H4 (cell line): Measurements from ENCODE around the gene OLFML2A. TPM values are rescaled to one million over a fixed set of nuclear protein-coding genes. Genes with fewer than 3 reads are reported as not detected.
"Not testable (repeated sequence)": the region's sequence is repeated elsewhere in the genome, so short reads cannot be mapped to it uniquely, and the experiment has no call there.

Experiments used
- DNase-seq: peaks from one replicate; pipeline ENCODE4 v3.0.0-alpha.2; 2015; ENCODE audit warnings: low spot score
- total RNA-seq: library from RNA; depleted of rRNA; stranded (reverse); fragments of >200 nt; shearing (Covaris generic); gene quantifications from 2 replicates; pipeline ENCODE4 v1.2.3, GENCODE V29; 2014; rRNA removed

Gene OLFML2A
- 2.8 and 5.5 TPM in 2 replicates for total RNA-seq

DNA sequence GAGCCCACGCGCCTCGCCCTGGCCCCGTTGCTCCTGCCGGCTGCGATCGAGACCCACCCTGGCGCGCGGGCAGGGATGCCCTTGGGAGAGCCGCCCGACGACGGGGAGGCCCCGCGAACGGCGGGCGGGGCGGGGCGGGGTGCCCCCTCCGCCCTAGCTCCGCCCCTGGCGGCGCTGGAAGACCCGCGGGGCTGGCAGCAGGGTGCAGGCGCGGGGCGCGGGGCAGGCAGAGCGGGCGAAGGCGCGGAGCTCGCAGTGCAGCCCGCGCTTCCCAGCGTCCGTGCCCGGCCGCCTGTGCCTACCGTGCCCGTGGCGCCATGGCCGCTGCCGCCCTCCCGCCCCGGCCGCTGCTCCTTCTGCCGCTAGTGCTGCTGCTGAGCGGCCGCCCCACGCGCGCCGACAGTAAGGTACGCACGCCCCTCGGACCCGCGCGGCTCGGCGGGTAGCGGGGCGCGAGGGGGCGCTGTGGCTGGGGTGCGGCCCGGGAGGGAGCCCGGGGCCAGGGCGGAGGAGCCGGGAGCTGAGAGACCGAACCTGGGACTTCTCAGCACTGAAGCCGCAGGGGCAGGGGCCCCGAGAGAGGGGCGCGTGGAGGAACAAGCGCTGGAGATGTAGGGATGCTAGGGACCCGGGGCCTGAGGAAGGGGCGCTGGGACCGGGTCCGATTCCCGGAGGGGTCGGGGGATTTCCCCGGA is at the start of gene OLFML2A:
TSS of gene OLFML2A (plus strand) at position 180 of the 695 bp plus-strand sequence. CDS start at position 318, 138 bp downstream.
- no peak for DNase-seq

DNA sequence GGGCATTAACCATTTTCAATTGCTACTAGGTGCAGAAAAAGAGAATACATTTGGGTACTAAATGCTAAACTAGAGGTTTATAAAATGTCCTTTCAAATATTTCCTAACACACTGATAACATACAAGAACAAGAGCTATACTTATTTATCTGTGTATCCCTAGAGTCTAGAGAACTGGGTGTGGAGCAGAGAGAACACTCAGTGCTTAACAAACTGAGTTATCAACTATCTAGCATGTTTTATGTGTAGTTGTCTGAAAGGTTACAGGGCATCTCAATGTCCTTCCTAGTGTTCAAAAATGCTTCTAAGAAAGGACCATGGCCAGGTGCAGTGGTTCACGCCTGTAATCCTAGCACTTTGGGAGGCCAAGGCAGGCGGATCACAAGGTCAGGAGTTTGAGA is 46.2 kb upstream of the OLFML2A start:
- DNase-seq, result no peak

DNA sequence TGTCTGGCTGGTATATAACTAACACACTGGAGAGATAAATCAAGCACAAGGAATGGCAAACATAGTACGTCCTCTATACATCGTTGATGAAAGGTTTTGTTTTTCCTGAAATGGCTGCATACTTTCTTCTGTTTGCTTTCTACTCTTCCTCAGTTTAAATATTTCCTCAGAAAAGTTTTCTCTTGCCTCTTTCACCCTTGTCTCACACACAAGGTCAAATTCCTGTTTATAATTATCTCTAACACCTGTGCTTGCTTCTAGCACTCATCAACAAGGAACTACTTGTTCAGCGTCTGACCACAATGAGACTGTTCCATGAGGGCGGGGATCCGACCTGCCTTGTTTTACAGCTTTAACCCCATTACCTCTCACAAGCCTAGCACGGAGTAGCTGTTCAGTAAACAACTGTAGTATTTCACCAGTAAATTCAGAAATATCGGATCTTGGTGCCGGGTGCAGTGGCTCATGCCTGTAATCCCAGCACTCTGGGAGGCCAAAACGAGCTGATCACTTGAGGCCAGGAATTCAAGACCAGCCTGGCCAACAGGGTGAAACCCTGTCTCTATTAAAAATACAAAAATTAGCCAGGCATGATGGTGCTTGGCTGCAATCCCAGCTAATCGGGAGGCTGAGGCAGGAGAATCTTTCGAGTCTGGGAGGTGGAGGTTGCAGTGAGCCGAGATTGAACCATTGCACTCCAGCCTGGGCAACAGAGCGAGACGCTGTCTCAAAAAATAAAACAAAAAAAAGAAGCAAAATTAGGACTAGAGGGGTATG is 42.8 kb upstream of the OLFML2A start:
- DNase-seq, result no peak

DNA sequence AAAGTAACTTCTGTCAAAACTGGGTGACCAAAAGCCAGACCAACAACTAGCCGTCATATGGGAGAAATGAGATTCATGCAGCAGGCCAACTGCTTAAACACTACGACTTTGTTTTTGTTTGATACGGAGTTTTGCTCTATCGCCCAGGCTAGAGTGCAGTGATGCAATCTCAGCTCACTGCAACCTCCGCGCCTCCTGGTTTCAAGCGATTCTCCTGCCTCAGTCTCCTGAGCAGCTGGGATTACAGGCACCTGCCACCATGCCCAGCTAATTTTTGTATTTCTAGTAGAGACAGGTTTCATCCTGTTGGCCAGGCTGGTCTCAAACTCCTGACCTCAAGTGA is 42.2 kb upstream of the OLFML2A start:
- DNase-seq, result not testable (repeated sequence)

DNA sequence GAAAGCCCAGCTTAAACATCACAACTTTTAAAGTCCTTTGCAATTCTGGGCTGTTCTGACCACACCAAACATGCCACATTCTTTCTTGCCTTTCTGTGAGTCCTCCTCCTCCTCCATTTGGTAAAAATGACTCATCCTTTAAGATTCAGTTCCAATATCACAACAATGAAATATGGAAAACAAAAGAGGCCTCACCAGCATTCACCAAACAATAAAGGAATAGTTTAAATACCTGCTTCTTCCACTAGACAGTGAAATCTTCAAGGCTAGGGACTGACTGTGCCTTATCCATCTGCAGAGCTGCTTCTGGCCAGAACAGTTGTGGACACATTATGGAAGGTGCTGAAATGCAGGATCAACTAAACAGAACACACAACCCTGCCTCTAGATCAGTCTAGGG is 41.8 kb upstream of the OLFML2A start:
- no peak for DNase-seq

DNA sequence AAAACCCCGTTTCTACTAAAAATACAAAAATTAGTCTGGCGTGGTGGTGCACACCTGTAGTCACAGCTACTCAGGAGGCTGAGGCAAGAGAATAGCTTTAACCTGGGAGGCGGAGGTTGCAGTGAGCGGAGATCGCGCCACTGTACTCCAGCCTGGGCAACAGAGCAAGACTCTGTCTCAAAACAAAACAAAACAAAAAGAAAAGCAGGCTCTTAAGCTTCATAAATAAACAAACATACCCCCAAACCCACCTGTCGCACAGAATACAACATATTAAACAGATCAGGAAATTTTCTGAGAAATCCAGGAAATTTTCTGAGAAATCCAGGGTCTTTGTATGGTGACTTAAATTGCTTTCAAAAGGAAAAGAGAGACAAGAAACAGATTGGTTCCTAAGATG is 38.9 kb upstream of the OLFML2A start:
- not testable (repeated sequence) for DNase-seq

DNA sequence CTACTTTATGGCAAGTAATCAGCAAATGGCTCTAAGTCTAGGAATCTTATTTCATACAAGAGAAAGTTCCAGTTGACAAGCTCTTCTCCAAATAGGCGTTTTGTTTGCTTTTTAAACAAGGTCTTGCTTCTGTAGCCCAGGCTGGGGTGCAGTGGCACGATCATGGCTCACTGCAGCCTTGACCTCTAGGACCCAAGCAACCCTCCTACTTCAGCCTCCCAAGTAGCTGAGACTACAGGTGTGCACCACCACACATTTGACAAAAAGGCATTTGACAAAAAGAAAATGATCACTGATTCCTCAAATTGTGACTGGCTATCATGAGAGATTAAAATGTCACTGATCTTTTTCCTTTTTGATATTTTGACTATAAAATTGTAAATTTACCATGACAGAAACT is 37.6 kb upstream of the OLFML2A start:
- no peak for DNase-seq

DNA sequence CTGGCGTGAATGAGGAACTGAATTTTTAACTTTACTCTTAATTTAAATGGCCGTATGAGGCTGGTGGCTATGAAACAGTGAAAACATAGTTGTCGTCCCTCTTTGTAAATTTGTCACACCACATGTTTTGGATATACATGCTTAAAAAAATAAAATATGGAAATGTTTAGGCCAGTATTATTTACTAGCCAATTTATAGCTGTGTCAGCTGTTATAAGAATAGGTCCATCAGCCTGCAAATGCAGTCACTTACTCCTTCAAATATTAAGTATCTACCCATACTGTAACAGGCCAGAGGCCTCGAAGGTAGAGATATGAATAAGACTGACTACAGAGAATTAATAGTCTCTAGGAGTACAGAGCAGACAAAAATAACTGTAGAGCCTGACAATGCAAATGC is 35.8 kb upstream of the OLFML2A start:
- DNase-seq, result no peak

DNA sequence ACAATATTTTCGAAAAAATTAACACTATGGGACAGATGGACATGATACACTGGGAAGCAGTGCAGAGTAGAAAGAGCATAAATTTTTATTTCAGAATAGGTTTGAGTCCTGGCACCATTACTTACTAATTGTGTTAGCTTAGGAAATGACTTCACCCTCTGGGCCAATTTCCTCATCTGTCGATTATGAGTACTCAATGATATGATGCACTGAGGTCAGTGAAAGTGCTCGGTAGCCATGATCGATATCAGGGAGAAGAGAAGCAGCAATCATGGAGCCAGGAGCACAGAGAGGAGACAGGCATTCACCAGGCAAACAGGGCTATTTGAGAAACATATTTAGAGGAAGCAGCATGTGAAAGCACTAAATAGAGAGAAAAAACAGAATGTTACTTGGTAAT is 35.3 kb upstream of the OLFML2A start:
- no peak for DNase-seq

DNA sequence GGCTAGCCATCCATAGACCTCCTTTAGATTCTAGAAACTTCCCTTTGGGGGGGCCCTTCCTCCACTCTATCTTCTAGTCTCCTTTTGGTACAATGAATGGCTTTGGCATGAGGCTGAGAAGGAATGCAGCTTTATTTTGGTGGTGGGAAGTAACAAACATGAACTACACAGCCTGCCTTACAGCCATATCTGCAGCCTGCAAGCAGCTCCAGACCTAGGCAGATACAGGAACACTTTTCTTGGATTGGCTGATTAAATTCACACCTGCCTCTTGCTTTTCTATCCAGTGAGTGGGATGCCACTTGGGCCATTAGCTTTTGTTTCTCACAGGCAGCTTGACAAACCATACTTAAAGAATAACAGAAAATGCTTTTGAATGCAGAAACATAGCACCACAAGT is 34.0 kb upstream of the OLFML2A start:
- DNase-seq, result no peak

DNA sequence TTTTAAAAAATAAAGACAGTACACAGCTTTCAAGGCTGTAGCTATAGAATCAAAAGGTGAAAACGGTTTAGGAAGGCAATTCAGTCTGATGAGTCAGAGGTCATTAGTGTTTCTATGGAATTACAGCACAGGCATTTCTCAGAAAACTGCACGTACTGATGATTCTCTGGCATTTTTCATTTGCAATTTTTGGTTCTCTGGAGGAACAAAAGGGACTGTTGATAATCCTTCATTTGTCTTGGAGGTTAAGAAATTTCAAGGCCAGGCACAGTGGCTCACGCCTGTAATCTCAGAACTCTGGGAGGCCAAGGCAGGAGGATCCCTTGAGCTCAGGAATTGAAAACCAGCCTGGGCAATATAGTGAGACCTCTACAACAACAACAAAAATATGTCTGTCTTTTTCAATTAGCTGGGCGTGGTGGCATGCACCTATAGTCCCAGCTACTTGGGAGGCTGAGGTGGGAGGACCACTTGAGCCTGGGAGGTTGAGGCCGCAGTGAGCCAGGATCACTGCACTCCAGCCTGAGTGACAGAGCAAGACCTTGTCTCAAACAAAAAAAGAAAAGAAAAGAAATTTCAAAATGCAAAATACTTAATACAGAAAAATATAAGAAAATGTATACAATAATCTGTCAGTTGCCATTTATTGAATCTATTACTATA is 33.1 kb upstream of the OLFML2A start:
- no peak for DNase-seq

DNA sequence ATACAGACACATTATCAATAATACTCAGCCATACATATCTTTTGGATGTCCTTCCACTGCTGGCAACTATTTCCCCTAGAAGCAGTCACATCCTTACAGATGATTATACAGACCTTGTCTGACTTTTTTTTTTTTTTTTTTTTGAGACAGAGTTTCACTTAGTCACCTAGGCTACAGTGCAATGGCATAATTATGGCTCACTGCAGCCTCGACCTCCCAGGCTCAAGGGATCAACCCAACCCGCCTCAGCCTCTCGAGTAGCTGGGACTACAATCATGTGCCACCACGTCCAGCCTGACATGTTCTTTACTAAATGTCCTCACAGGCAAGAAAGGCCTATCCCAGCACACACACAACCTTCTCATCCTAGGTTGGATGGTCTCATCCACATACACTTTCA is 29.9 kb upstream of the OLFML2A start:
- DNase-seq, result no peak

DNA sequence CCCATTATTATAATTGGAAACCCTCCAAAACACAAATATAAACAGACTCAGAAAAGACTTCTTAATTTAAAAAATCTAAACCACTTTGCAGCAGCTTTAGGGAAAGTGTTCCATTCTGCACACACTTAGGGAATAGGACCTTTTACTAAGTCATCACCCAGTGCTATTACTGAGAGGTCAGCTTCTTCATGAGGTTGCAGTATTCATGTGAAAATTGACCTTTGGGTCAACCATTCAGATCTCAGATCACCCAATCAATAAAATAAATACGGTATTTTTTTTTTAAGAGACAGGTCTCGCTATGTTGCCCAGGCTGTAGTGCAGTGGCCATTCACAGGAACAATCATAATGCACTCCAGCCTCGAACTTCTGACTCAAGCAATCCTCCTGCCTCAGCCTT is 27.6 kb upstream of the OLFML2A start:
- no peak for DNase-seq

DNA sequence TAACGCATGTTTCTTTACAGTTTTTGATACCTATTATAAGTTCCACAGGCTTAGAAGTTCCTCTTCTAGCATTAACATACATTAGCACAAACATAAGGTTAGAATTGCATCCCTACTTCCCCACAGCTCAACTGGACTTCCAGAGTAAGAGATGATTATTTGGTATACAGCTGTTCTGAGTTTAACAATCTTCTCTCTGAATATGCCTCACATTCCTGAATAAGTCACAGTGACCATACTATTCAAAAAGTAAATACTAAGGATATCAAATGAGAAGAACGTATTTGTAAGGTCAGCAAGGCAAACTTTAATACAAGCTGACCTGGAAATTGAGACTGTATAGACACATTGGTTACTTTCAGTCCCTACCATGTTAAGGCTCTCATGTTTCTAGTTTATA is 27.2 kb upstream of the OLFML2A start:
- no peak for DNase-seq

DNA sequence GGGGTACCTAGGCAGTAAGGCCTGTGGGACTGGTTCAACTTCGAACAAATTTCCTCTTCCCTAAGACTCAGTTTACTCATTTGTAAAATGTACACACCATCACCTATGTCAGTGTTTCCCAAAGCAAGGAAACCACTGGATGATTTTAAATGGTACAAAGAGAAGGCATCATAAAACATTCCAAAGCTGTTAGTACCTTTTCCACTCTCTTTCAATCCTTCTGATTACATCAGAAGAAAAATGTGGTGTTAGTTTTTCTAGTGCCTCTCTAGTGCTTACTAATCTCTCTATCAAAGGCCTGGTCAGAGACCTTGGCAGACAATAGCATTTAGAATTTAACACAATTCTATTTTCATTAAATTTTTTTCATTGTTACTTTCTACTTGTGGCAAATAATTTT is 24.0 kb upstream of the OLFML2A start:
- no peak for DNase-seq

DNA sequence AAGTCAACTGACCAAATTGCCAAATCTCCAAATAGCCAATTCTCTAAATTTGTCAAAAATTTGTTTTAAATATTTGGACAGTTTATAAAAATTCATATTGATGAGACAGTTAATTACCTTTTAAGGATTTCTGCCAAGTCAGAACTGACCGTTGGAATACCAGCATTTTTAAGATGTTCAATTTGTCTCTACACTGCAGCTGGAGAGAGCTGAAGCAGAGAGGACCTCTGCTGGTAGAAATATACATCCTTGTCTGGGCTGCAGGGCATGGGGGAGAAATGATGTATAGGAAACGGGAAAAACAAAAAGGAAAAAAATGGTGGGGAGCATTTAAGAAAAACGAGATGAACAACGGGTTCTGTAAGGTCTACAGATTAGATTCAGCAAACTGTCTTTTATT is 22.6 kb upstream of the OLFML2A start:
- DNase-seq, result no peak

DNA sequence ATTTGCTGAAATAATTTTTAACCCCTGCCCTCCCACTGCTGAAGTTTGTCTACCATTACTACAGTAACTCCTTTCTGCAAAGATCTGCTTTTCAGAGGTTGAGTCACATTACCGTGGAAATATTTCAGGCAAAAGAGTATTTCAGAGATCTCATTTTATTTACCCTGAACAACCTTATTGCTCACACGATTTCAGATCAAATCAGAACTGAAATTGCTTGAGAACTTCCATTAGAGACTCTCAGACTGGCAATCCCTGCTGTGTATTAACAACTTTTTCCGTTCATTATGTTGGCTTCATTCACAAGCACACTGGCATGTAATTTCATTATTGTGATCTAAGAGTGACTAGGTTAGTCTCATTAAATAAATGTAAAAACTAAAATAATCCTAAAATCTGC is 21.9 kb upstream of the OLFML2A start:
- no peak for DNase-seq

DNA sequence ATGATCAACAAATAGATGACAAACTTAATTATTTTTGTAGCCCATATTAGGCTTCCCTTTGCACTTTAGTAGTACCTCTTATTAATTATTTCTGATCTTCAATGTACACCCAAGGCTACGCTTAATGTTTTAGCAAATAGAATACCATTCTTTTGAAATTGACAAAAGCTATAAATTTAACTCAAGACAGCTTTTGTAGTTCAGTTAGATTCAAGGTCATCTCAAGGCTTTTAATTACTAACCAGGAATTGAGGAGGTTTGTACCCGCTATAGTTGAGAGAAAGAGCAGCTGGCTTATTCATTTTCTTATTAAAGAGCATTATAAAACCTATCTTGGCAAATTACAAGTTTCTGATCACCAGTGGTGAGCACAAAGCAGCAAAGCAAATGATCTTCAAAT is 20.9 kb upstream of the OLFML2A start:
- no peak for DNase-seq

DNA sequence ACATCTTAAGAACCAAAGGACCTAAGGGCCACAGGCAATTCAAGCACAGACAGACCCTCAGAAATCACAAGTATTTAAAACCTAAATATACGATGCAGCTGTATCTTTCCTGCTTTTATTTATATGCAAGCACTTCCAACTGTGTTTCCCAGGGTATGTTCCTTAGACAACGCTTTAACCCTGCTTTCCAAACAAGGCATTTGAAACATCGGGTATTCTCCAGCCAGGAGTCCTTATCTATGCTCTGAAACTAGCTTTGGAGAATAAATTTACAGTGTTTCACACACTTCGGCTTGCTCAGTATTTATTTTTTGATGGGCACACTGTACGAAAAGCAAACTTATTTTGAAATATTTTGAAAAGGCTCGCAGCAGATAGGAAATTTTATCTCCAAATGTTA is 19.3 kb upstream of the OLFML2A start:
- no peak for DNase-seq

DNA sequence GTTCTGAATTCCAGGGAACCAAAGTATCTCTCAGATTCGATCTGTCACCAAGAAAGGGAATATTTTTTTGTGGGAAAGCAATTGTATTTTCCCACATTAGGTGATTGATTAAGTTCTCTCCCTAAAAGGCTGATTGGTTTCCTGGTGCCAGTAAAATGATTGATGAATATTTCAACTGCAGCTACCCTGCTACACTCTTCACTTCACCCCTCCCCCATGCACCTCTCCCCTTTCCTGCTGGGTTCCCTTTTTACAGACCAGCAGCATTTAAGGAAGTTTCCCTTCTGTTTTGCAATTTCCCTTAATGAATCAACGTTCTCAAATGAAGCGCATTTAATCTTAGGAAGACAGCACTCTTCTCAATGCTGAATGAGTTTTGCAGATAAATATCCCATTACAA is 18.9 kb upstream of the OLFML2A start:
- no peak for DNase-seq

DNA sequence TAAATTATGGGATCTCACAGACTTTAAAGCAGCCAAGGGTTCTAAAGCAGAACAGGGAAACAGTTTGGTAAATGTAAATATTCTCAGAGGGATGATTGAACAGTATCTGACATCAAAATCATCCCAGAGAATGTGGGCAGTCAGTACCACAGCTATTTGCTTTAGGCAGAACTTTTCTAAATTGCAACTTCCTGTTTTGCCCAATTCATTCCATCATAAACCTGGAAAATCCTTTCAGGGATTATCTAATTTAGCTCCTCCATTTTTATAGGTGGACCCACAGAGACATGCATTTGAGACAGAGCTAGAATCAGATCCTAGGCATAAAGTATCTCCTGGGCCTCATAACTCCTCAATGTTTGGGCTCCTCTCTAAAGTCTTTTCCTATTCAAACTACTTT is 18.2 kb upstream of the OLFML2A start:
- no peak for DNase-seq

DNA sequence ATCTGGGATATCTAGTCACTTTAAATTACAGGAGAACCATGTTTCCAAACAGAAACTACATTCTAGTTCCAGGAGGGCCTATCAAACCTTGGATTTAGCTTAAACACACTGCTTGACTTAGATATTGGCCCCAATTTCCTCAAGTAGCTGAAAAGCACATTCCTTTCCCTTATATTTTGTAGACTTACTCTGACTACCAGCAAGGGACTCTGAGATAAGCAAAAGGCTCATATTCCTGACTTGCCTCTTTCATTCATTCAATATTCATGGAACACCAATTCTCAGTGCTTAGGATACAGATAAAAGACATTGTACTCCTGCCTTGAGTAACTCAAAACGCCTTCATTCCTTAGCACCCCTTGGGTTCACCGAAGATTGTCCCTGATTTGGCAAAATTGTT is 17.6 kb upstream of the OLFML2A start:
- DNase-seq, result no peak

DNA sequence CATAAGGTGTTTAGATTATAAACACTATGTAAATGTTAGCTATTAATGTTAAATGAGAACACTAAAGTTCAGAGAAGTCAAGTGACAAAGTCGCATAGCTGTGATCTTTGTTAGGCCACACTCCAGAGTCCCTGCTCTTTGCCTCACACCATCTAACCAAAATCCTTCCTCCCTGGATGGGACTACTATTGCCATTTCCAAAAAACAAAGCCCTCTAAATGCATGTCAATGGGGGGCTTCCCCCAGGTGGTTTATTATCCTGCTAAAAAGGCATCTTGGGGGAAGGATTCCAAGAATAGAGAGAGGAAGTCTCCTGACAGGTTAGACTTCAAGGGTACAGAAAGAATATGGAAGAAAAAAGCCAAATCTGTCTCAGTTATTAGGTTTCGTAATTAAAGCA is 16.2 kb upstream of the OLFML2A start:
- DNase-seq, result no peak
